ENCODE measurements around the gene MEOX2. TPM values are rescaled to one million over a fixed set of nuclear protein-coding genes. Genes with fewer than 3 reads are reported as not detected.

MEOX2 gene
- total RNA-seq, 1 experiment from 2014 or later = not detected

DNA sequence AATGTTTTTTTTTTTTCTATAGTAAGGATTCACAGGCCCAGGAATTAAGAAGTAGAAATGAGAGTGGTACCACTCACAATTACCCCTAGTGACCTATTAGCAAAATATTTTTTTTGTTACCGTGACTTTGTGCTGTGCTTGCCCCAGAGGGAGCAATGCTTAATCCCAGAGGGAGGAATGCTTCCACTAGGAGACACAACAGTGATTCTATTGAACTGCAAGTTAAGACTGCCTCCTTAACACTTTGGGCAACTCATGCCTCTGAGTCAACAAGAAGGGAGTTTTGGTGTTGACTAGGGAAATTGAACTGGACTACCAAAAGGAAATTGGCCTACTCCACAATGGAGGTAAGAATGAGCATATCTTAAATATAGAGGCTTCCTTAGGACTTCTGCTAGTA lies 17.2 kb upstream of the MEOX2 start:
- no peaks in the 10 kb centered on the region for H3K27me3 Mint-ChIP-seq (ENCODE audit: low read depth)
- no peak overlapping the region for H2AFZ ChIP-seq (ENCODE audit: low read length)
- H3K56ac ChIP-seq (ENCODE audit: insufficient read length, low read depth, low read length) = no peak overlapping the region
- no peak overlapping the region for H2AK5ac ChIP-seq (ENCODE audit: insufficient read length, low read length)
- no CpG with 5 or more reads among the region's 1 CpG for WGBS (ENCODE audit: extremely low coverage, insufficient read length, low lambda C conversion rate)
- H3K4me1 Mint-ChIP-seq = peaks cover 8 to 10% of the 10 kb centered on the region in 2 experiments
- H4K20me1 ChIP-seq (ENCODE audit: control insufficient read depth, insufficient read depth, insufficient read length) = no peaks in the 10 kb centered on the region
- no peak overlapping the region for H3K14ac ChIP-seq (ENCODE audit: insufficient read depth, low read length)
- H2BK20ac ChIP-seq (ENCODE audit: low read depth, low read length, poor library complexity, severe bottlenecking) = no peak overlapping the region
- no peak overlapping the region for H4K91ac ChIP-seq (ENCODE audit: insufficient read length, low read depth, low read length)
- H3K9me3 Mint-ChIP-seq = no peaks in the 10 kb centered on the region
- no peak overlapping the region for H3K9ac ChIP-seq (ENCODE audit: extremely low read depth, insufficient read length, low read length)
- H3T11ph ChIP-seq (ENCODE audit: low read length) = no peak overlapping the region
- H4K5ac ChIP-seq (ENCODE audit: insufficient read length, low read depth, low read length) = no peak overlapping the region
- no peak overlapping the region for H3K4me2 ChIP-seq (ENCODE audit: insufficient read depth, insufficient read length, low read length)
- H2BK15ac ChIP-seq (ENCODE audit: low read depth, low read length) = no peak overlapping the region
- H3K4ac ChIP-seq (ENCODE audit: low read depth, low read length) = no peak overlapping the region
- H3K79me1 ChIP-seq (ENCODE audit: insufficient read depth, low read depth, low read length, poor library complexity, severe bottlenecking) = no peaks in the 10 kb centered on the region
- H3K9me3 ChIP-seq (ENCODE audit: control insufficient read depth, low read depth, low read length) = no peaks in the 10 kb centered on the region
- no peak overlapping the region for H4K8ac ChIP-seq (replicated peaks; ENCODE audit: insufficient read length, low read depth, low read length)
- H2BK120ac ChIP-seq (ENCODE audit: low read depth, low read length, poor library complexity, severe bottlenecking) = no peak overlapping the region
- TF ChIP-seq, protein P1, sequence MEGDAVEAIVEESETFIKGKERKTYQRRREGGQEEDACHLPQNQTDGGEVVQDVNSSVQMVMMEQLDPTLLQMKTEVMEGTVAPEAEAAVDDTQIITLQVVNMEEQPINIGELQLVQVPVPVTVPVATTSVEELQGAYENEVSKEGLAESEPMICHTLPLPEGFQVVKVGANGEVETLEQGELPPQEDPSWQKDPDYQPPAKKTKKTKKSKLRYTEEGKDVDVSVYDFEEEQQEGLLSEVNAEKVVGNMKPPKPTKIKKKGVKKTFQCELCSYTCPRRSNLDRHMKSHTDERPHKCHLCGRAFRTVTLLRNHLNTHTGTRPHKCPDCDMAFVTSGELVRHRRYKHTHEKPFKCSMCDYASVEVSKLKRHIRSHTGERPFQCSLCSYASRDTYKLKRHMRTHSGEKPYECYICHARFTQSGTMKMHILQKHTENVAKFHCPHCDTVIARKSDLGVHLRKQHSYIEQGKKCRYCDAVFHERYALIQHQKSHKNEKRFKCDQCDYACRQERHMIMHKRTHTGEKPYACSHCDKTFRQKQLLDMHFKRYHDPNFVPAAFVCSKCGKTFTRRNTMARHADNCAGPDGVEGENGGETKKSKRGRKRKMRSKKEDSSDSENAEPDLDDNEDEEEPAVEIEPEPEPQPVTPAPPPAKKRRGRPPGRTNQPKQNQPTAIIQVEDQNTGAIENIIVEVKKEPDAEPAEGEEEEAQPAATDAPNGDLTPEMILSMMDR (conservative IDR thresholded peaks at IDR 0.05) = no peak
- DNase-seq = no peak
- peaks cover 4% of the 10 kb centered on the region; the same call in 1 of the 2 replicates for H3K4me1 ChIP-seq (ENCODE audit: insufficient read depth, low read length)
- no peak overlapping the region for H2BK5ac ChIP-seq (ENCODE audit: insufficient read length, low read length)
- H3K27ac Mint-ChIP-seq = no peak overlapping the region
- H3K4me3 Mint-ChIP-seq = no peak overlapping the region
- no peak overlapping the region for H3K18ac ChIP-seq (ENCODE audit: insufficient read length, low read depth, low read length)
- no peaks in the 10 kb centered on the region for H3K36me3 Mint-ChIP-seq (ENCODE audit: insufficient read depth in 1 of 3, low read depth in 3 of 3)
- no peak overlapping the region for H2BK12ac ChIP-seq (ENCODE audit: insufficient read length, low read depth, low read length)
- H3K27ac ChIP-seq (ENCODE audit: insufficient read length, low read depth, low read length) = no peak overlapping the region
- no peaks in the 10 kb centered on the region for H3K23me2 ChIP-seq (ENCODE audit: insufficient read length, low read depth, low read length, poor library complexity, severe bottlenecking)
- no peak overlapping the region for H3K23ac ChIP-seq (ENCODE audit: insufficient read length, low read depth, low read length)
- H3K79me2 ChIP-seq (ENCODE audit: insufficient read depth, low read length) = no peaks in the 10 kb centered on the region
- H3K27me3 ChIP-seq (ENCODE audit: insufficient read depth, low read length) = no peaks in the 10 kb centered on the region
